GM12878 (cell line): ENCODE measurements around the gene SLC6A8.

Source experiments
- BRCA1 ChIP-seq: IDR thresholded peaks from 2 replicates; pipeline ENCODE4 v1.6.1; 2011; ENCODE audit warnings: low read depth, low read length, improper control_type of control experiment
- CREB1 ChIP-seq: IDR thresholded peaks from 2 replicates; pipeline ENCODE4 v1.6.1; 2012; ENCODE audit warnings: low read depth, mild to moderate bottlenecking, inconsistent platforms
- CTCF ChIP-seq, 3 experiments: IDR thresholded peaks in 2 of 3; conservative IDR thresholded peaks in 1 of 3; 2 replicates each; pipeline ENCODE4 v1.5.1; 2011; ENCODE audit warnings: low read depth in 3 of 3, low read length in 3 of 3, mild to moderate bottlenecking in 3 of 3, control low read depth in 2 of 3, moderate library complexity in 2 of 3, inconsistent platforms in 1 of 3, mixed read lengths in 1 of 3; ENCODE audit not compliant: control insufficient read depth in 2 of 3, insufficient read depth in 1 of 3; ENCODE audit errors: extremely low read depth in 1 of 3
- EZH2 ChIP-seq: IDR thresholded peaks from 2 replicates; pipeline ENCODE4 v1.6.1; 2012; ENCODE audit warnings: low read depth, mild to moderate bottlenecking, control low read depth, inconsistent platforms, low read length, borderline replicate concordance; ENCODE audit not compliant: control insufficient read depth
- HCFC1 ChIP-seq: fragments of 150-350 bp; IDR thresholded peaks from 2 replicates; pipeline ENCODE4 v1.6.1; 2014; ENCODE audit warnings: low read length
- SIN3A ChIP-seq: IDR thresholded peaks from 2 replicates; pipeline ENCODE4 v1.6.1; 2012; ENCODE audit warnings: low read depth, low read length, improper control_type of control experiment
- YY1 ChIP-seq: IDR thresholded peaks from 2 replicates; pipeline ENCODE4 v1.6.1; 2011; ENCODE audit warnings: low read depth, mild to moderate bottlenecking, low read length
- ZZZ3 ChIP-seq: IDR thresholded peaks from 2 replicates; pipeline ENCODE4 v1.6.1; 2011; ENCODE audit warnings: low read depth; ENCODE audit not compliant: control insufficient read depth, insufficient read length

GRCh38 chrX:153671589-153672530 lies 15.9 kb upstream of the SLC6A8 start:
- TF ChIP-seq CTCF (IDR thresholded peaks at IDR 0.05 in 2 of 3, conservative IDR thresholded peaks at IDR 0.05 in 1 of 3; ENCODE audit: control insufficient read depth in 2 of 3, extremely low read depth in 1 of 3, insufficient read depth in 1 of 3, low read depth in 3 of 3, low read length in 3 of 3) (no peak), SIN3A (no peak), HCFC1 (no peak), CREB1 (no peak), YY1 (no peak), EZH2 (no peak), ZZZ3 (no peak), BRCA1 (no peak)
